CD14-positive monocyte (primary cell): Measurements from ENCODE around the gene JKAMP. TPM values are rescaled to one million over a fixed set of nuclear protein-coding genes. Genes with fewer than 3 reads are reported as not detected.

Source experiments
- DNase-seq, 3 donors: peaks; one replicate each; pipeline ENCODE4 v3.0.0-alpha.2; 2011 to 2022
- H2AFZ ChIP-seq: 2 replicates; pipeline ENCODE4 v1.6.0; 2012; ENCODE audit warnings: mild to moderate bottlenecking, low read depth, low read length, inconsistent platforms; ENCODE audit not compliant: insufficient read depth, poor library complexity, severe bottlenecking
- H3K27ac ChIP-seq, 2 donors: 1 replicate in 1 of 2; 2 replicates in 1 of 2; pipeline ENCODE4 v1.5.1; 2012 to 2013; ENCODE audit warnings: low read length in 2 of 2, control low read depth in 1 of 2, inconsistent platforms in 1 of 2, low read depth in 1 of 2, mild to moderate bottlenecking in 1 of 2
- H3K27me3 ChIP-seq, 2 donors: one replicate each; pipeline versions ENCODE4 v1.6.0 to v1.6.1; 2011 to 2013; ENCODE audit warnings: low read length in 2 of 2; ENCODE audit not compliant: control insufficient read depth in 2 of 2, insufficient read depth in 2 of 2
- H3K36me3 ChIP-seq, 2 donors: replicated peaks in 1 of 2; 1 replicate in 1 of 2; 2 replicates in 1 of 2; pipeline versions ENCODE4 v1.5.1 to v1.6.1; 2012 to 2013; ENCODE audit warnings: low read length in 2 of 2, control low read depth in 1 of 2, inconsistent platforms in 1 of 2, mild to moderate bottlenecking in 1 of 2; ENCODE audit not compliant: insufficient read depth in 2 of 2, control insufficient read depth in 1 of 2
- H3K4me1 ChIP-seq, 2 donors: 1 replicate in 1 of 2; 2 replicates in 1 of 2; pipeline versions ENCODE4 v1.5.1 to v1.6.1; 2012 to 2013; ENCODE audit warnings: low read length in 2 of 2, control low read depth in 1 of 2, inconsistent platforms in 1 of 2, mild to moderate bottlenecking in 1 of 2, moderate library complexity in 1 of 2; ENCODE audit not compliant: insufficient read depth in 2 of 2, control insufficient read depth in 1 of 2
- H3K4me2 ChIP-seq: replicated peaks from 2 replicates; pipeline ENCODE3; 2012; ENCODE audit warnings: low read length, moderate library complexity, mild to moderate bottlenecking; ENCODE audit not compliant: poor library complexity, severe bottlenecking; ENCODE audit errors: extremely low read depth
- H3K4me3 ChIP-seq, 3 experiments: fragments of 200-600 bp in 1 of 3; sonication (generic) in 1 of 3; replicated peaks in 1 of 3; 1 replicate in 2 of 3; 2 replicates in 1 of 3; pipeline ENCODE4 v1.5.1; 2011 to 2013; ENCODE audit warnings: low read length in 3 of 3, mild to moderate bottlenecking in 3 of 3, control low read depth in 2 of 3, low read depth in 2 of 3, inconsistent platforms in 1 of 3, moderate library complexity in 1 of 3
- H3K79me2 ChIP-seq: 2 replicates; pipeline ENCODE4 v1.6.0; 2012; ENCODE audit warnings: mild to moderate bottlenecking, control low read depth, inconsistent platforms, low read length, moderate library complexity; ENCODE audit not compliant: insufficient read depth
- H3K9ac ChIP-seq: 2 replicates; pipeline ENCODE4 v1.6.0; 2017; ENCODE audit warnings: low read length, mild to moderate bottlenecking; ENCODE audit not compliant: insufficient read depth, poor library complexity, severe bottlenecking
- H3K9me3 ChIP-seq, 2 donors: replicated peaks in 1 of 2; 1 replicate in 1 of 2; 2 replicates in 1 of 2; pipeline versions ENCODE4 v1.5.1 to v1.6.1; 2012 to 2013; ENCODE audit warnings: low read length in 2 of 2, control low read depth in 1 of 2; ENCODE audit not compliant: control insufficient read depth in 1 of 2, insufficient read depth in 1 of 2
- H4K20me1 ChIP-seq: 2 replicates; pipeline ENCODE4 v1.6.0; 2012; ENCODE audit warnings: mild to moderate bottlenecking, low read length, control low read depth, moderate library complexity; ENCODE audit not compliant: insufficient read depth
- H3K27ac Mint-ChIP-seq, 7 donors: one replicate each; pipeline ENCODE4 v1.8.0; 2020; ENCODE audit warnings: mild to moderate bottlenecking in 7 of 7, mixed read lengths in 7 of 7, moderate library complexity in 6 of 7, inconsistent platforms in 2 of 7
- H3K27me3 Mint-ChIP-seq, 3 donors: one replicate each; pipeline ENCODE4 v1.8.0; 2021 to 2022; ENCODE audit warnings: low read depth in 3 of 3, mild to moderate bottlenecking in 3 of 3, mixed read lengths in 3 of 3, moderate library complexity in 3 of 3, inconsistent platforms in 1 of 3
- H3K36me3 Mint-ChIP-seq, 2 donors: one replicate each; pipeline ENCODE4 v1.8.0; 2020; ENCODE audit warnings: mixed read lengths in 2 of 2, inconsistent platforms in 1 of 2, mild to moderate bottlenecking in 1 of 2
- H3K4me1 Mint-ChIP-seq: one replicate; pipeline ENCODE4 v1.8.0; 2020; ENCODE audit warnings: mild to moderate bottlenecking, mixed read lengths
- H3K4me3 Mint-ChIP-seq, 2 donors: one replicate each; pipeline ENCODE4 v1.8.0; 2020; ENCODE audit warnings: mild to moderate bottlenecking in 2 of 2, mixed read lengths in 2 of 2, moderate library complexity in 1 of 2
- H3K9me3 Mint-ChIP-seq, 7 donors: one replicate each; pipeline ENCODE4 v1.8.0; 2020 to 2022; ENCODE audit warnings: mixed read lengths in 7 of 7, mild to moderate bottlenecking in 6 of 7, moderate library complexity in 6 of 7, inconsistent platforms in 2 of 7
- WGBS: methylation state at CpG from one replicate; pipeline ENCODE4 v1.1.5; 2013; ENCODE audit warnings: missing lambda C conversion rate; ENCODE audit not compliant: insufficient coverage; 5-methylcytosine and 5-hydroxymethylcytosine counted together
- intact Hi-C, 2 donors: fragments of 100-400 bp; cut with micrococcal nuclease; formaldehyde crosslinking; loops; one replicate each; pipeline versions ENCODE4 v1.15.0 to v1.15.1; 2023
- polyA plus RNA-seq, 3 donors: library from polyadenylated mRNA; depleted of rRNA in 1 of 3; unstranded in 2 of 3; stranded (reverse) in 1 of 3; fragments of 300-500 nt in 2 of 3; fragments of >200 nt in 1 of 3; fragmentation: Illumina TruSeq in 2 of 3; gene quantifications; 1 replicate in 2 of 3; 2 replicates in 1 of 3; pipeline ENCODE4 v1.2.3, GENCODE V29; 2012 to 2021
- TF ChIP-seq, protein P1 (sequence below): fragments of 200-600 bp; IDR thresholded peaks from one replicate; pipeline ENCODE4 v1.8.0; 2022; ENCODE audit warnings: antibody characterized with exemption, mild to moderate bottlenecking

JKAMP gene
- polyA plus RNA-seq, 3 donors = 49.7 to 134 (median 99.4) TPM

DNA sequence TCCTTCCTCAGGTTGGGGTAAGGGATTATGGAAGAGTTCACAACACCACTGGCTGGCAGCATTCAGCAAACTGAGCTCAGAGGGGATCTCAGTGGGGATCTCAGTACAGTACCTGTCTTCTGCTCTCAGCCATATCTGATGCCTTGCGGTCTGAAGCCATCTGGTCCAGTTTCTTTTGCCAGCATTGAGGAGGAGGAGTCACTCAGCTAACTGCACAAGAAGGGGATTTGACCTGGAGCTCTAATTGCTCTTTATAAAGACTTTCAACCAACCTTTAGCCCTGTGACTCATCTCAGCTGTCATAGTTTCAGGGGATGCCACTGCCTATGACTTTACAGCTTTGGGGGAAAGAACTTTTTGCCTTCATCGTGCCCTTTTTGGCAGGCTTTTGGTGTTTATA lies 44.9 kb downstream of the JKAMP start:
- H3K4me2 ChIP-seq = no peak overlapping the region
- no peaks in the 10 kb centered on the region for H3K9me3 ChIP-seq
- H3K27ac ChIP-seq = no peak overlapping the region
- TF ChIP-seq, protein P1, sequence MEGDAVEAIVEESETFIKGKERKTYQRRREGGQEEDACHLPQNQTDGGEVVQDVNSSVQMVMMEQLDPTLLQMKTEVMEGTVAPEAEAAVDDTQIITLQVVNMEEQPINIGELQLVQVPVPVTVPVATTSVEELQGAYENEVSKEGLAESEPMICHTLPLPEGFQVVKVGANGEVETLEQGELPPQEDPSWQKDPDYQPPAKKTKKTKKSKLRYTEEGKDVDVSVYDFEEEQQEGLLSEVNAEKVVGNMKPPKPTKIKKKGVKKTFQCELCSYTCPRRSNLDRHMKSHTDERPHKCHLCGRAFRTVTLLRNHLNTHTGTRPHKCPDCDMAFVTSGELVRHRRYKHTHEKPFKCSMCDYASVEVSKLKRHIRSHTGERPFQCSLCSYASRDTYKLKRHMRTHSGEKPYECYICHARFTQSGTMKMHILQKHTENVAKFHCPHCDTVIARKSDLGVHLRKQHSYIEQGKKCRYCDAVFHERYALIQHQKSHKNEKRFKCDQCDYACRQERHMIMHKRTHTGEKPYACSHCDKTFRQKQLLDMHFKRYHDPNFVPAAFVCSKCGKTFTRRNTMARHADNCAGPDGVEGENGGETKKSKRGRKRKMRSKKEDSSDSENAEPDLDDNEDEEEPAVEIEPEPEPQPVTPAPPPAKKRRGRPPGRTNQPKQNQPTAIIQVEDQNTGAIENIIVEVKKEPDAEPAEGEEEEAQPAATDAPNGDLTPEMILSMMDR = no peak
- Mint-ChIP-seq H3K4me3 (no peak overlapping the region), H3K36me3 (no peaks in the 10 kb centered on the region), H3K4me1 (no peaks in the 10 kb centered on the region), H3K27me3 (peaks cover 0 to 1% (median 0%) of the 10 kb centered on the region in 3 donors), H3K27ac (no peak overlapping the region), H3K9me3 (peaks cover 0 to 9% (median 3%) of the 10 kb centered on the region in 7 donors)
- no peak overlapping the region for H2AFZ ChIP-seq
- no peaks in the 10 kb centered on the region for H3K27me3 ChIP-seq
- H4K20me1 ChIP-seq = no peaks in the 10 kb centered on the region
- no peak overlapping the region for H3K9ac ChIP-seq
- intact Hi-C loops = no loop called here
- H3K4me3 ChIP-seq = no peak overlapping the region
- no peaks in the 10 kb centered on the region for H3K36me3 ChIP-seq
- H3K4me1 ChIP-seq = no peaks in the 10 kb centered on the region
- DNase-seq = no peak
- WGBS = no CpG with 5 or more reads among the region's 2 CpGs
- no peaks in the 10 kb centered on the region for H3K79me2 ChIP-seq

DNA sequence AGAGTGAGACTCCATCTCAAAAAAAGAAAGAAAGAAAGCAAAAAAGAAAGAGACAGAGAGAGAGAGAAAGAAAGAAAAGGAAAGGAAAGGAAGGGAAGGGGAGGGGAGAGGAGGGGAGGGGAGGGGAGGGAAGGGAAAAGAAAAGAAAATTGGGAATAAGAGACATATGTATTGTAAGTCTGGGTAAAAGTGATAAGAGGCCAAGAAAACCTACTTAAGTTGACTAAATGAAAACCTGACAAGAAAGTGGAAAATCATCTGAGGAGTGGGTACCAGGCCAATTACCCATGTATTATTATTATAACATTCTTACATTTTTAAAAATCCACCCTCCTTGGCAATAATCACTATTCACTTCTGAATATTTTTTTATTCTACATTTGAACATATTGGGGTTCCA lies 46.0 kb downstream of the JKAMP start:
- Histone ChIP-seq H3K9ac (no peak overlapping the region), H3K36me3 (no peaks in the 10 kb centered on the region), H4K20me1 (no peaks in the 10 kb centered on the region), H3K79me2 (no peaks in the 10 kb centered on the region), H3K4me3 (no peak overlapping the region), H2AFZ (no peak overlapping the region), H3K27me3 (no peaks in the 10 kb centered on the region), H3K27ac (no peak overlapping the region), H3K9me3 (no peaks in the 10 kb centered on the region), H3K4me1 (no peaks in the 10 kb centered on the region), H3K4me2 (no peak overlapping the region)
- no peaks in the 10 kb centered on the region for H3K4me1 Mint-ChIP-seq
- peaks cover 0 to 1% (median 0%) of the 10 kb centered on the region in 3 donors for H3K27me3 Mint-ChIP-seq
- H3K9me3 Mint-ChIP-seq = peaks cover 0 to 9% (median 3%) of the 10 kb centered on the region in 7 donors
- TF ChIP-seq, protein P1 = no peak
- no peak overlapping the region for H3K27ac Mint-ChIP-seq
- no peak for DNase-seq
- no peaks in the 10 kb centered on the region for H3K36me3 Mint-ChIP-seq
- no peak overlapping the region for H3K4me3 Mint-ChIP-seq
- intact Hi-C loops = no loop called here
